ENCODE data around the gene MPP1. TPM values are rescaled to one million over a fixed set of nuclear protein-coding genes. Genes with fewer than 3 reads are reported as not detected.
A peak's percentile ranks its signal among the peaks of the same experiment; 100 is the strongest.
"Not testable (repeated sequence)": the region's sequence is repeated elsewhere in the genome, so short reads cannot be mapped to it uniquely, and the experiment has no call there.

MPP1 gene
- total and polyA plus RNA-seq, 9 of the 15 experiments (the other 6 are each of a cell fraction or from before 2014, with no cell fraction given), result 227 to 395 (median 283) TPM

DNA sequence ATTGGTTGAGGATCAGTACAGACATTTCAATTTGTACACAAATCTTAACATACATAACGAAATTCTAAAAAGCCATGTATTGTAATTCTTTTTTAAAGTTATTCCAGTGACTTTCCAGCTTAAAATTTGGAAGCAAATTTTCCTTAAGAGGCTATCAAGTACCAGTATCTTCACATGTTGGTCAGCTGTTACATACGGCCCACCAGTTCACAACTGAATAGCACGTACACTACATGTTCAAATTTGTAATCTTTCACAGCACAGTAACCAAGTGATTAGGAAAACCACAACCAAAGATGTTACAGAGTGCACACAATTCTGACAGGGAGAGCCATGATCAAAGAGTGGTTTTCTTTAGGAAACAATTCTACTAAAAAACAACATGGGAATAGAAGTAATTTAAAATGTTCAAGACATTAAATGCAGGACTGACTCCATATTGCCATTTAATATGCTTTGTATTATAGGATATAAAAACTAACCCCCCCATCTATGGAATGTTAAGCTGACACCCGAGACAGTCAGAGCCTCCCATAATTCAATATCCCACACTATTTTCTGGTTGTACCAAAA, 11.1 kb upstream of the MPP1 start:
- peak overlapping the region; percentile 85; the same call in 2 of the 3 replicates for H3K27ac ChIP-seq (ENCODE audit: extremely low read depth, low read depth, low read length)
- H3K36me3 ChIP-seq (ENCODE audit: control insufficient read depth, insufficient read depth, low read length); H3K9me1 ChIP-seq (ENCODE audit: control insufficient read depth, insufficient read depth, low read length); BruUV-seq (replicated peaks); H4K20me1 ChIP-seq (replicated peaks; ENCODE audit: control insufficient read depth, insufficient read depth, low read length); ATAC-seq; POLR2A ChIA-PET; FAIRE-seq; CTCF ChIA-PET (ENCODE audit: low intra/inter-chr PET ratio); H3K9me3 ChIP-seq (replicated peaks; ENCODE audit: control insufficient read depth, insufficient read depth, low read depth, low read length); H3K27me3 ChIP-seq (ENCODE audit: control insufficient read depth in 2 of 2, insufficient read depth in 2 of 2, low read length in 2 of 2); H3K4me3 ChIP-seq; H3K4me2 ChIP-seq (ENCODE audit: insufficient read depth, low read length); H3K79me2 ChIP-seq (ENCODE audit: control insufficient read depth, insufficient read depth, low read length); in situ Hi-C loops (cut with MboI); TF ChIP-seq NR4A1 (CRISPR knock-in tag; IDR thresholded peaks at IDR 0.05); NR2C1 (IDR thresholded peaks at IDR 0.05): not testable (repeated sequence)
- 4% methylated on average over 4 of the region's 4 CpGs for WGBS (ENCODE audit: insufficient coverage, low coverage, missing lambda C conversion rate)
- peak in 1 of 4 experiments; percentile 42 for DNase-seq (ENCODE audit: extremely low read depth in 1 of 4, low spot score in 3 of 4)
- 0 out of 2 replicates have a peak overlapping the region, but pooled peaks have one; percentile 35 for H2AFZ ChIP-seq (ENCODE audit: low read depth, low read length)
- peaks cover 14 to 41% of the 10 kb centered on the region in 2 experiments; a peak in 4 of 5 replicates for H3K4me1 ChIP-seq (replicated peaks in 1 of 2; ENCODE audit: control insufficient read depth in 2 of 2, insufficient read depth in 2 of 2, low read length in 2 of 2)
- peak overlapping the region in 1 of 2 experiments; percentile 69; a peak in 2 of 4 replicates for H3K9ac ChIP-seq (ENCODE audit: insufficient read depth in 1 of 2, low read depth in 2 of 2, low read length in 2 of 2)
- intact Hi-C loops (cut with micrococcal nuclease), result loop anchor here (5.0 kb wide), 2 partner anchors 54 to 444 kb away; partner anchors contain the start of genes DKC1 and FLNA
- TF ChIP-seq NR4A1 (tag; IDR thresholded peaks at IDR 0.05), result peak; percentile 89
- TF ChIP-seq ZNF134 (CRISPR knock-in tag; conservative IDR thresholded peaks at IDR 0.05), result peak; percentile 85
- TF ChIP-seq MLLT1 (IDR thresholded peaks at IDR 0.05), result peak; percentile 61 to 71; a peak in 3 of 4 replicates
- peak; percentile 56 for TF ChIP-seq NR2C1 (tag; IDR thresholded peaks at IDR 0.05)
- TF ChIP-seq, protein P1, sequence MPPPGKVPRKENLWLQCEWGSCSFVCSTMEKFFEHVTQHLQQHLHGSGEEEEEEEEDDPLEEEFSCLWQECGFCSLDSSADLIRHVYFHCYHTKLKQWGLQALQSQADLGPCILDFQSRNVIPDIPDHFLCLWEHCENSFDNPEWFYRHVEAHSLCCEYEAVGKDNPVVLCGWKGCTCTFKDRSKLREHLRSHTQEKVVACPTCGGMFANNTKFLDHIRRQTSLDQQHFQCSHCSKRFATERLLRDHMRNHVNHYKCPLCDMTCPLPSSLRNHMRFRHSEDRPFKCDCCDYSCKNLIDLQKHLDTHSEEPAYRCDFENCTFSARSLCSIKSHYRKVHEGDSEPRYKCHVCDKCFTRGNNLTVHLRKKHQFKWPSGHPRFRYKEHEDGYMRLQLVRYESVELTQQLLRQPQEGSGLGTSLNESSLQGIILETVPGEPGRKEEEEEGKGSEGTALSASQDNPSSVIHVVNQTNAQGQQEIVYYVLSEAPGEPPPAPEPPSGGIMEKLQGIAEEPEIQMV (tag; conservative IDR thresholded peaks at IDR 0.05; ENCODE audit: low read depth), result peak; percentile 73
- peak; percentile 82 for TF ChIP-seq SMAD4 (CRISPR knock-in tag; conservative IDR thresholded peaks at IDR 0.05)
- peak; percentile 50; the same call in 1 of the 2 replicates for TF ChIP-seq ZNF449 (CRISPR knock-in tag; IDR thresholded peaks at IDR 0.05)
- peak; percentile 23 for TF ChIP-seq BRD9 (IDR thresholded peaks at IDR 0.05; ENCODE audit: low read depth, partially characterized antibody)
- TF ChIP-seq TAF7 (tag; IDR thresholded peaks at IDR 0.05), result peak; percentile 37; the same call in 1 of the 2 replicates
- peak; percentile 64 for TF ChIP-seq CXXC5 (CRISPR knock-in tag; IDR thresholded peaks at IDR 0.05)
- TF ChIP-seq ZNF239 (CRISPR knock-in tag; IDR thresholded peaks at IDR 0.05), result peak; percentile 70
- TF ChIP-seq, protein P2, sequence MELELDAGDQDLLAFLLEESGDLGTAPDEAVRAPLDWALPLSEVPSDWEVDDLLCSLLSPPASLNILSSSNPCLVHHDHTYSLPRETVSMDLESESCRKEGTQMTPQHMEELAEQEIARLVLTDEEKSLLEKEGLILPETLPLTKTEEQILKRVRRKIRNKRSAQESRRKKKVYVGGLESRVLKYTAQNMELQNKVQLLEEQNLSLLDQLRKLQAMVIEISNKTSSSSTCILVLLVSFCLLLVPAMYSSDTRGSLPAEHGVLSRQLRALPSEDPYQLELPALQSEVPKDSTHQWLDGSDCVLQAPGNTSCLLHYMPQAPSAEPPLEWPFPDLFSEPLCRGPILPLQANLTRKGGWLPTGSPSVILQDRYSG (tag; conservative IDR thresholded peaks at IDR 0.05; ENCODE audit: low read depth), result peak; percentile 89
- TF ChIP-seq DMBX1 (CRISPR knock-in tag; IDR thresholded peaks at IDR 0.05; ENCODE audit: borderline replicate concordance), result peak; percentile 91; the same call in 1 of the 2 replicates
- peak; percentile 61; the same call in 1 of the 2 replicates for TF ChIP-seq PYGO2 (tag; IDR thresholded peaks at IDR 0.05)
- TF ChIP-seq ZNF76 (CRISPR knock-in tag; IDR thresholded peaks at IDR 0.05; ENCODE audit: borderline replicate concordance), result 0 out of 2 replicates have a peak, but pooled peaks have one; percentile 62
